NK-92 treated with Interleukin-12 subunit alpha and Interleukin-12 subunit beta, amount 100 ng/mL, for 24 hours (cell line): ENCODE results near the gene ARHGAP35.
"Not testable (repeated sequence)": the region's sequence is repeated elsewhere in the genome, so short reads cannot be mapped to it uniquely, and the experiment has no call there.

Source experiments
- DNase-seq: peaks from one replicate; lab custom pipeline; 2025; lab: John Stamatoyannopoulos, UW

Gene ARHGAP35

GRCh38 chr19:46871173-46871572 lies 10.4 kb downstream of the ARHGAP35 start:
- DNase-seq = not testable (repeated sequence)

GRCh38 chr19:46872967-46873366 lies 12.2 kb downstream of the ARHGAP35 start:
- DNase-seq = no peak

DNA sequence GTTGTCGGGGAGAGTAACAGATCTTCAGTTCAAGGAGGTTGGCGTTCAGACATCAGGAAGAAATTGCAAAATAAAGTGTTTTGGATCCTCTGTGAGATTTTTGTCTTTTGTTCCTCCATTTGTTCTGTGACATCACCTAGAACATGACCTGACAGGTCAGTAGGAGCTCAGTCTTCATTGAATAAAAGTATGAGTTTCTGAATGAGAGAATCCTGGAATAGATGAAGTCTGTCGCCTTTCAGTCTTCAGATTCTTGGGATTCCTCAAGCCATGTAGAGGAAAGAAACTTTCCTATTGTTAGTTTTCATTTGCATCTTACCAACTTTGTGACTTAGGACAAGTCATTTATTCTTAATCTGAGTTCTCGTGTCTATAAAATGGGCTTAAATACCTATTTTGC lies 14.4 kb downstream of the ARHGAP35 start:
- DNase-seq = no peak

DNA sequence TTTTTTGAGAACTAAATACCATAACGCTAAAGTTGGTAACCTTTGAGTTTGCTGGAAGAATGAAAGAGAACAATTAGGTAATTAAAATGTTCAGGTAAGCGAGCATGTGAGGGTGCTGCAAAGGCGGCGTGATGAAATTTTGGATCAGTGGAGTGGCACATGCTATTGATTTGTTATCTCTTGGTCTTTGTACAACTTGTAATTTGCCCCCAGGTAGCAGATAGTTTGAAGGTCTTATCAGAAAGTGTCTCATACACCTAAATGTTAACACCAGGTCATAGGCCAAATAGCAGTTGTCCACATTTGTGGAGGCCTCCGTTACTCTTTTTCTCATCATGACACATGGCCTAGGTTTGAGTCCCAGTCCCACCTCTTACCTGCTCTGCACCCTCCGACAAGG lies 14.9 kb downstream of the ARHGAP35 start:
- DNase-seq = no peak

GRCh38 chr19:46878613-46879375 lies 18.0 kb downstream of the ARHGAP35 start:
- DNase-seq = peak; percentile 9

- DNase-seq = no peak
Observed at GRCh38 chr19:46880431-46880830, 19.6 kb downstream of the ARHGAP35 start.

DNA sequence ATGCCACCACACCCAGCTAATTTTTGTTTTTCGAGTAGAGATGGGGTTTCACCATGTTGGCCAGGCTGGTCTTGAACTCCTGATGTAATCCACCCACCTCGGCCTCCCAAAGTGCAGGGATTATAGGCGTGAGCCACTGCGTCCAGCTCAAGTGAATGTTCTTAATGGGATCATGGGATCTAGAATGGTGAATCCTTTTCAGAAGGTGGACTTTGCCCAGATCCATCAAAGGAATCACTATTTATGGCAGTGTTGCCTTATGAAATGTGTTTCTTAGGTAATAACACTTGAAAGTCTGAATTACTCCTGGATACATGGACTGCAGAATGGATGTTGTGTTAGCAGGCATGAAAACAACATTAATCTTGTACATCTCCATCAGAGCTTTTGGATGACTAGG lies 20.3 kb downstream of the ARHGAP35 start:
- no peak for DNase-seq

DNA sequence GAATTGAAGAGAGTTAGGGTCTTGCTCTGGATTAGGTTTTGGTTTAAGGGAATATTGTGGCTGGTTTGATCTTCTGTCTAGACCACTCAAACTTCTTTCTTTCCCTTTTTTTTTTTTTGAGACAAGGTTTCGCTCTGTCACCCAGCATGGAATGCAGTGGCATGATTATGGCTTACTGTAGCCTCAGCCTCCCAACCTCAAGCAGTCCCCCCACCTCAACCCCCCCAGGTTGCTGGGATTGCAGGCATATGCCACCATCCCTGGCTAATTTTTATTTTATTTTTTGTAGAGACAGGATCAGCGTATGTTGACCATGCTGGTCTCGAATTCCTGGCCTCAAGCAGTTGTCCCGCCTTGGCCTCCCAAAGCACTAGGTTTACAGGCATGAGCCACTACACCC lies 21.2 kb downstream of the ARHGAP35 start:
- DNase-seq = no peak

DNA sequence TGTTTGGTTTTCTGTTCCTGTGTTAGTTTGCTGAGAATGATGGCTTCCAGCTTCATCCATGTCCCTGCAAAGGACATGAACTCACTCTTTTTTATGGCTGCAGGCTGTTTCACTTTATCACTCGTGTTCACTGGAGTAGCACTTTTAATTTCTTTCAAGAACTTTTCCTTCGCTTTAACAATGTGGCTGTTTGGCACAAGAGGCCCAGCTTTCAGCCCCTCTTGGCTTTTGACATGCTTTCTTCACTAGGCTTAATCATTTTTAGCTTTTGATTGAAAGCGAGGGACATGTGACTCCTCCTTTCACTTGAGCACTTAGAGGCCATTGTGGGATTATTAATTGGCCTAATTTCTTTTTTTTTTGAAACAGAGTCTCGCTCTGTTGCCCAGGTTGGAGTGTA lies 22.0 kb downstream of the ARHGAP35 start:
- DNase-seq = not testable (repeated sequence)

- DNase-seq = no peak
Observed at GRCh38 chr19:46885411-46885810, 24.6 kb downstream of the ARHGAP35 start.

- no peak for DNase-seq
Observed at GRCh38 chr19:46886546-46887239, 25.9 kb downstream of the ARHGAP35 start.

DNA sequence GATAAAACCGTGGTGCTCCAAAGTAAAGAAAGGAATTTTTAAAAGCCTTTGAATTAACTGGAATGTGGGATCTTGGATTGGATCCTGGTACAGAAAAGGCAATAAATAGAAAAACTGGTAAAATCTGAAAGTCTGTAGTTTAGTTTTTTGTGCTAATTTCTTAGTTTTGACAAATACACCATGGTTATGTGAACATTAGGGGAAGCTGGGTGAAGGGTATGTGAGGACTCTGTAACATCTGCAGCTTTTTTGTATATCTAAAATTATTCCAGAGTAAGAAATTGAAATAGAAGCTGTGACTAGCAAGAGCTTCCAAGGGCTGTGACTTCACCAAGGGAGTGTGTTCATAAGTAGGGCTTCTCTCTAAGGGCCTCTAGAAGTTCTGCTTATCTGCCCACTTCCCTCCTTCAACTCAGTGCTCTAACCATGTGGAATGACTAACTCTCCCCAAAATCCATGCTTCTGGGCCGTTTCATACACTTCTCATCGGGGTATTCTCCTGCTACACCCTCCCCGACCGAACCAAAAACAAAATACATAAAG lies 26.5 kb downstream of the ARHGAP35 start:
- no peak for DNase-seq

GRCh38 chr19:46890423-46891170 lies 29.8 kb downstream of the ARHGAP35 start:
- no peak for DNase-seq

DNA sequence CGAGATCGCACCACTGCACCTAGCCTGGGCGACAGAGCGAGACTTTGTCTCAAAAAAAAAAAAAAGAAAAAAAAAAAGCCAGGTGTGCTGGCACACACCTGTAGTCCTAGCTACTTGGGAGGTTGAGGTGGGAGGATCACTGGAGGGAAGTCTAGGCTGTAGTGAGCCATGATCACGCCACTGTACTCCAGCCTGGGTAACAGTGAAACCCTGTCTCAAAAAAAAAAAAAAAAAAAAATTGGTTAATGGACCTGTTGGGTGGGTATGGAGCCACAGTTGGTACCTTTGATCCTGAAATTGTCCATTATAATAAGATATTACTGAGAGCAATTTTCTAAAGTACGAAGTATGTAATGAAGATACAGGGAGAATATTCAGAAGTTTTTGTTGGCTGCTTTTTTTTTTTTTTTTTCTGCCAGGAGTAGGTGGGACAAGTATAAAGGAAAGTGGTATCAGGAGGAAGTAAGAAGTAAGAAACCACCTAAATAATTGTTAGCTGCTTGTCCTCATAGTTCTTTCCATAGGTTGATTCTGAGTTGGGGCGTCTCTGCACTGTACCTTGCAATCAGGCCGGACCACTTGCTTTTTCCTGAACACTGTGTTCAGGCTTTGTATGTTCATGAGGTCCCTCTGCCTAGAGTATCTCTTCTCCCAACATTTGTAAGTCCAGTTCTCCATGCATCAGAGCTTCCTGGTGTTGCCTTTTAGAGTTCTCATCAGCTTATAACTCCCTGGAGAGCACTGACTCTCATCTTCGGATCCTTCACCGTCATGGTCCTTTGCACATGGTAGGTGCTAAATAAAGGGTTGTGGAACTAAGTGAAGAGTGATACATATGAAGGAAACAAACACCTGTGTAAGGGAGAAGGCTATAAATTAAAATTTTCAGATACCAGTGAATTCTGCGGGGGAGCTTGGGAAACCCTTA lies 31.7 kb downstream of the ARHGAP35 start:
- no peak for DNase-seq

- no peak for DNase-seq
Observed at GRCh38 chr19:46896076-46896794, 35.4 kb downstream of the ARHGAP35 start.

GRCh38 chr19:46898731-46899130 lies 37.9 kb downstream of the ARHGAP35 start:
- DNase-seq = no peak

GRCh38 chr19:46900341-46900740 lies 39.5 kb downstream of the ARHGAP35 start:
- DNase-seq = no peak

DNA sequence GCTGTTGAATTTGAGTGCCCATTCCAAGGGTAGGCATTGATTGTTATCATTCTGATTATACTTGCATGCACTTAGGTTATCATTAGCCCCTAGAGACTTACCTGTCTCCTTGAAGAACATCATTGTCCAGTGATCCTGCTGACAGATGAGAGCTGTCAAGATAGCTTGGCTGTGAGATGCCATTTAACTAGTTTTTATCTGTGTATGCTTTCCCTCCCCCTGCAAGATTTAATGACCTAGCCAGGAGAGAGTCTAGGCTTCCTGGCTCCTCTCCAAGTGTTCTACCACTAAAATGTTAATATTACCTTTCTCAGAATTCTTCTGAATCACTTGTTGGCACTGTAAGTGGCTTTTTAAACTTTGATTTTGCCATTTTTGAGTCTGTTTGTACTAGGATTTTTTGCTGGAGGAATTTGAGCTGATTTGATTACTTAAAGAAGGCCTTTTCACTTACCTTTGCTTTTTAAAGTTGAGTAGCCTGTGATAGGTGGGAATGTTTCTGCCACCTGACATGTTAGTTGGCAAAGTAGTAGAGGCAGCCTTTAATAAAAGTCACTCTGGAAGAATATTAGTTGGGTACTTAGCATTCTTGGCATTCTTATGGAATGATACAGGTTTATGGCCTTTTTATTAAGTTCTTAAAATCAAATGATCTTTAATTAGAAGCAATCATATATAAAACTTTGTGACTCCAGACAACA lies 41.1 kb downstream of the ARHGAP35 start:
- no peak for DNase-seq

DNA sequence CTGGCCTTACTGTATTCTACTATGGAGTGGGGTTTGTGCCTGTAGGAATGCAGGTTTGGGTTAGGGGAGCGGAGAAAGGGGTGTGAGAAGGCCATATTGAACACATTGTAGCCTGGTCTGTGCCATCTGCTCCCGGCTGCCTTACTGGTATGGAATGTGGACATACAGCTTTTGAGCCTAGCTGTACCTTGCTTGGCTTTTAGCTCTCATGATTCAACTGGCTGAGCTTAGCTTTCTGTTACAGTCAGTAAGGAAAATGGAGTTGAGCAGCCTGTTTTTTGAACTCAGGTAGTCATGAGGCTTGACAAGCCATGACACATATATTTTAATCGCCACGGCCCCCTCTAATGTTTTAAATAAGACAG lies 41.6 kb downstream of the ARHGAP35 start:
- no peak for DNase-seq

DNA sequence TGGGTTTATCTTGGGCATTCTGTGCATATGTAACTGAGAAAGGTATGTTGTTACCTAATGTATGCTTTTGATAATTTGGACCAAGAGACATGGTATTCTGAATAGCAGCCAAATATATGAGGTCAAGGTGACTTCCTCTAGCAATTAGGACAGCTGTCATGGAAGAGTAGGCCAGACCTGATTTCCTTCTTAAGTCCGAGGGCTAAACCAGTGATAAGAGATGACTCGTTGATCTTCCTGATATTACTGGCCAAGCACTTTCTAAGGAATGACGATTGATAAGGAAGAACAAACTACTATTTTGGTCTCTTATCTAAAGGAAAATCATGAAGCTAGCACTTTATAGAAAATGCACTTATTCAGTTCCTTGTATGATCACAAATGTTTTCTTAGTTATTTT lies 42.7 kb downstream of the ARHGAP35 start:
- DNase-seq = no peak
